HepG2 (cell line): Measurements from ENCODE around the gene SHQ1. TPM values are rescaled to one million over a fixed set of nuclear protein-coding genes. Genes with fewer than 3 reads are reported as not detected.

ENCODE experiments used
- ATF7-NPFF ChIP-seq: sonication (generic); formaldehyde crosslinking; IDR thresholded peaks from 2 replicates; pipeline ENCODE4 v1.8.1; 2023; ENCODE audit warnings: mild to moderate bottlenecking, low read depth, missing genetic modification reagents, moderate library complexity
- NONO ChIP-seq, 2 experiments: fragments of 450-650 bp in 1 of 2; sonication (generic) in 1 of 2; formaldehyde crosslinking in 1 of 2; IDR thresholded peaks in 1 of 2; conservative IDR thresholded peaks in 1 of 2; 2 replicates each; pipeline versions ENCODE4 v1.6.1 to v1.8.0; 2017 to 2022; ENCODE audit warnings: mild to moderate bottlenecking in 1 of 2, missing genetic modification reagents in 1 of 2, moderate library complexity in 1 of 2
- NR2C2 ChIP-seq: sonication (generic); formaldehyde crosslinking; IDR thresholded peaks from 2 replicates; pipeline ENCODE4 v1.4.0; 2020; ENCODE audit warnings: missing genetic modification reagents, mild to moderate bottlenecking, moderate library complexity, borderline replicate concordance
- ZNF678 ChIP-seq: sonication (generic); formaldehyde crosslinking; IDR thresholded peaks from 2 replicates; pipeline ENCODE4 v1.4.0; 2020; ENCODE audit warnings: mild to moderate bottlenecking, missing genetic modification reagents
- polyA plus RNA-seq, 8 experiments: library from polyadenylated mRNA; depleted of rRNA in 3 of 8; stranded (reverse) in 7 of 8; unstranded in 1 of 8; fragments of >200 nt; fragmentation: Illumina TruSeq in 4 of 8; extraction: Trizol in 4 of 8; gene quantifications; 2 replicates each; pipeline versions ENCODE4 v1.2.1 to v1.2.3, GENCODE V29; 2011 to 2016; ENCODE audit warnings: low read depth in 4 of 8, missing spikeins in 1 of 8, mixed read lengths in 1 of 8; ENCODE audit not compliant: insufficient read depth in 1 of 8
- total RNA-seq, 5 experiments: library from RNA; depleted of rRNA; stranded (reverse); fragments of >200 nt; fragmentation: Illumina TruSeq; extraction: Trizol; gene quantifications; 2 replicates each; pipeline ENCODE4 v1.2.3, GENCODE V29; 2016; ENCODE audit warnings: low read depth in 1 of 5
- TF ChIP-seq, protein P1 (sequence below): sonication (generic); formaldehyde crosslinking; IDR thresholded peaks from 2 replicates; pipeline ENCODE4 v1.5.1; 2020; ENCODE audit warnings: mild to moderate bottlenecking, missing genetic modification reagents, borderline replicate concordance
- TF ChIP-seq, protein P2 (sequence below): sonication (generic); formaldehyde crosslinking; IDR thresholded peaks from 2 replicates; pipeline ENCODE4 v1.4.0; 2020; ENCODE audit warnings: low read depth, mild to moderate bottlenecking, missing genetic modification reagents
- TF ChIP-seq, protein P3 (sequence below): sonication (generic); formaldehyde crosslinking; IDR thresholded peaks from 2 replicates; pipeline ENCODE4 v1.4.0; 2020; ENCODE audit warnings: missing genetic modification reagents
- TF ChIP-seq, protein P4 (sequence below): sonication (generic); formaldehyde crosslinking; IDR thresholded peaks from 2 replicates; pipeline ENCODE4 v1.8.0; 2022; ENCODE audit warnings: missing genetic modification reagents, low read depth, mild to moderate bottlenecking, borderline replicate concordance
- TF ChIP-seq, protein P5 (sequence below): sonication (generic); formaldehyde crosslinking; IDR thresholded peaks from 2 replicates; pipeline ENCODE4 v1.4.0; 2020; ENCODE audit warnings: missing genetic modification reagents; ENCODE audit errors: not compliant biosample characterization
- TF ChIP-seq, protein P6 (sequence below): sonication (generic); formaldehyde crosslinking; IDR thresholded peaks from 2 replicates; pipeline ENCODE4 v1.8.0; 2022; ENCODE audit warnings: missing genetic modification reagents, mild to moderate bottlenecking, inconsistent platforms, borderline replicate concordance
- TF ChIP-seq, protein P7 (sequence below): sonication (generic); formaldehyde crosslinking; IDR thresholded peaks from 2 replicates; pipeline ENCODE4 v1.4.0; 2020; ENCODE audit warnings: missing genetic modification reagents

SHQ1 gene
- total and polyA plus RNA-seq, 2 of the 13 experiments (the other 11 are each of a cell fraction or from before 2014, with no cell fraction given) = 5.5 to 20.3 TPM

DNA sequence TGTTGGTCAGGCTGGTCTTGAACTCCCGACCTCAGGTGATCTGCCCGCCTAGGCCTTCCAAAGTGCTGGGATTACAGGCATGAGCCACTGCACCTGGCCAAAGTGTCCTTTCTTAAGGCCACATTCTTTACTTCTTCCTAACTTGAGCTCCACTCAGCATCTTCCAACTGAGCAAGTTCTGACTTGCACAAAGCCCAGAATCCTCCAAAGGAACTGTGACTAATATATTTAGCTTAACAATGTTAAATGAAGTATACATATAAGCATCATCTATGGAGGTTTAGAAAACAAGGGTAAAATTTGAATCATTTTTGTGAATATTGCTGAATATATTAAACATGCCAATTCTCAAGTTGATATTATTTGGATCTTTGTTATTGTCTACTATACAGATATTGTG lies 93.7 kb downstream of the SHQ1 start (continued):
- TF ChIP-seq, protein P1, sequence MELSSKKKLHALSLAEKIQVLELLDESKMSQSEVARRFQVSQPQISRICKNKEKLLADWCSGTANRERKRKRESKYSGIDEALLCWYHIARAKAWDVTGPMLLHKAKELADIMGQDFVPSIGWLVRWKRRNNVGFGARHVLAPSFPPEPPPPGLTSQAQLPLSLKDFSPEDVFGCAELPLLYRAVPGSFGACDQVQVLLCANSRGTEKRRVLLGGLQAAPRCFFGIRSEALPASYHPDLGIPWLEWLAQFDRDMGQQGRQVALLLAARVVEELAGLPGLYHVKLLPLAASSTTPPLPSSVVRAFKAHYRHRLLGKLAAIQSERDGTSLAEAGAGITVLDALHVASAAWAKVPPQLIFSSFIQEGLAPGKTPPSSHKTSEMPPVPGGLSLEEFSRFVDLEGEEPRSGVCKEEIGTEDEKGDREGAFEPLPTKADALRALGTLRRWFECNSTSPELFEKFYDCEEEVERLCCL (CRISPR knock-in tag) = no peak
- TF ChIP-seq, protein P2, sequence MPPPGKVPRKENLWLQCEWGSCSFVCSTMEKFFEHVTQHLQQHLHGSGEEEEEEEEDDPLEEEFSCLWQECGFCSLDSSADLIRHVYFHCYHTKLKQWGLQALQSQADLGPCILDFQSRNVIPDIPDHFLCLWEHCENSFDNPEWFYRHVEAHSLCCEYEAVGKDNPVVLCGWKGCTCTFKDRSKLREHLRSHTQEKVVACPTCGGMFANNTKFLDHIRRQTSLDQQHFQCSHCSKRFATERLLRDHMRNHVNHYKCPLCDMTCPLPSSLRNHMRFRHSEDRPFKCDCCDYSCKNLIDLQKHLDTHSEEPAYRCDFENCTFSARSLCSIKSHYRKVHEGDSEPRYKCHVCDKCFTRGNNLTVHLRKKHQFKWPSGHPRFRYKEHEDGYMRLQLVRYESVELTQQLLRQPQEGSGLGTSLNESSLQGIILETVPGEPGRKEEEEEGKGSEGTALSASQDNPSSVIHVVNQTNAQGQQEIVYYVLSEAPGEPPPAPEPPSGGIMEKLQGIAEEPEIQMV (CRISPR knock-in tag) = no peak
- TF ChIP-seq, protein P3, sequence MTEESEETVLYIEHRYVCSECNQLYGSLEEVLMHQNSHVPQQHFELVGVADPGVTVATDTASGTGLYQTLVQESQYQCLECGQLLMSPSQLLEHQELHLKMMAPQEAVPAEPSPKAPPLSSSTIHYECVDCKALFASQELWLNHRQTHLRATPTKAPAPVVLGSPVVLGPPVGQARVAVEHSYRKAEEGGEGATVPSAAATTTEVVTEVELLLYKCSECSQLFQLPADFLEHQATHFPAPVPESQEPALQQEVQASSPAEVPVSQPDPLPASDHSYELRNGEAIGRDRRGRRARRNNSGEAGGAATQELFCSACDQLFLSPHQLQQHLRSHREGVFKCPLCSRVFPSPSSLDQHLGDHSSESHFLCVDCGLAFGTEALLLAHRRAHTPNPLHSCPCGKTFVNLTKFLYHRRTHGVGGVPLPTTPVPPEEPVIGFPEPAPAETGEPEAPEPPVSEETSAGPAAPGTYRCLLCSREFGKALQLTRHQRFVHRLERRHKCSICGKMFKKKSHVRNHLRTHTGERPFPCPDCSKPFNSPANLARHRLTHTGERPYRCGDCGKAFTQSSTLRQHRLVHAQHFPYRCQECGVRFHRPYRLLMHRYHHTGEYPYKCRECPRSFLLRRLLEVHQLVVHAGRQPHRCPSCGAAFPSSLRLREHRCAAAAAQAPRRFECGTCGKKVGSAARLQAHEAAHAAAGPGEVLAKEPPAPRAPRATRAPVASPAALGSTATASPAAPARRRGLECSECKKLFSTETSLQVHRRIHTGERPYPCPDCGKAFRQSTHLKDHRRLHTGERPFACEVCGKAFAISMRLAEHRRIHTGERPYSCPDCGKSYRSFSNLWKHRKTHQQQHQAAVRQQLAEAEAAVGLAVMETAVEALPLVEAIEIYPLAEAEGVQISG = no peak
- TF ChIP-seq, protein P4, sequence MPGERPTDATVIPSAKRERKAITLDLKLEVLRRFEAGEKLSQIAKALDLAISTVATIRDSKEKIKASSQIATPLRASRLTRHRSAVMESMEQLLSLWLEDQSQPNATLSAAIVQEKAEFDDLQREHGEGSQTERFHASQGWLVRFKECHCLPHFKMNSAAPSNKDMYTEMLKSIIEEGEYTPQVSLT (CRISPR knock-in tag) = no peak
- TF ChIP-seq NR2C2 (CRISPR knock-in tag) (no peak), ZNF678 (CRISPR knock-in tag) (no peak), NONO (IDR thresholded peaks at IDR 0.05) (no peak), NONO (CRISPR knock-in tag; conservative IDR thresholded peaks at IDR 0.05) (no peak), ATF7-NPFF (CRISPR knock-in tag) (no peak)
- TF ChIP-seq, protein P5, sequence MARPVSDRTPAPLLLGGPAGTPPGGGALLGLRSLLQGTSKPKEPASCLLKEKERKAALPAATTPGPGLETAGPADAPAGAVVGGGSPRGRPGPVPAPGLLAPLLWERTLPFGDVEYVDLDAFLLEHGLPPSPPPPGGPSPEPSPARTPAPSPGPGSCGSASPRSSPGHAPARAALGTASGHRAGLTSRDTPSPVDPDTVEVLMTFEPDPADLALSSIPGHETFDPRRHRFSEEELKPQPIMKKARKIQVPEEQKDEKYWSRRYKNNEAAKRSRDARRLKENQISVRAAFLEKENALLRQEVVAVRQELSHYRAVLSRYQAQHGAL (CRISPR knock-in tag) = no peak
- TF ChIP-seq, protein P6, sequence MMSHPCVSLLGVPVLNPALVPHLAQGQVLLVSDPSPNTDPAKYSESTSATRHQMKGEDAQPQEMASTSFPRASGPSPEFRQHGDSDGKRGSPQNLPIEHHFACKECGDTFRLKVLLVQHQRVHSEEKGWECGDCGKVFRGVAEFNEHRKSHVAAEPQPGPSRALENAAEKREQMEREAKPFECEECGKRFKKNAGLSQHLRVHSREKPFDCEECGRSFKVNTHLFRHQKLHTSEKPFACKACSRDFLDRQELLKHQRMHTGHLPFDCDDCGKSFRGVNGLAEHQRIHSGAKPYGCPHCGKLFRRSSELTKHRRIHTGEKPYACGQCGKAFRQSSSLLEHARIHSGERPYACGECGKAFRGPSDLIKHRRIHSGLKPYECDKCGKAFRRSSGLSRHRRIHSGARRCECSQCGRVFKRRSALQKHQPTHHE = no peak
- TF ChIP-seq, protein P7, sequence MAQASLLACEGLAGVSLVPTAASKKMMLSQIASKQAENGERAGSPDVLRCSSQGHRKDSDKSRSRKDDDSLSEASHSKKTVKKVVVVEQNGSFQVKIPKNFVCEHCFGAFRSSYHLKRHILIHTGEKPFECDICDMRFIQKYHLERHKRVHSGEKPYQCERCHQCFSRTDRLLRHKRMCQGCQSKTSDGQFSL (CRISPR knock-in tag) = no peak
